Activated CD4-positive, alpha-beta T cell treated with anti-CD3 and anti-CD28 coated beads, Interleukin-2, amount 10 ng/mL, durations not matched to agents 7 days and 5 days (primary cell): Measurements from ENCODE around the gene HAP1. TPM values are rescaled to one million over a fixed set of nuclear protein-coding genes. Genes with fewer than 3 reads are reported as not detected.
"Not testable (repeated sequence)": the region's sequence is repeated elsewhere in the genome, so short reads cannot be mapped to it uniquely, and the experiment has no call there.

Experiments
- CTCF ChIA-PET: fragments of 350-600 bp; sonication (Branson Sonifier 250); formaldehyde crosslinking; loops from one replicate; lab custom pipeline; 2021; ENCODE audit warnings: antibody characterized with exemption; lab: Charles Lee
- POLR2A ChIA-PET: fragments of 350-600 bp; sonication (Branson Sonifier 250); formaldehyde crosslinking; loops from one replicate; lab custom pipeline; 2021; ENCODE audit warnings: antibody characterized with exemption; lab: Charles Lee
- DNase-seq: peaks from one replicate; pipeline ENCODE4 v3.0.0-alpha.2; 2020
- H3K27ac Mint-ChIP-seq: one replicate; pipeline ENCODE4 v1.8.0; 2021; ENCODE audit warnings: mild to moderate bottlenecking, moderate library complexity, mixed read lengths
- H3K27me3 Mint-ChIP-seq: one replicate; pipeline ENCODE4 v1.8.0; 2021; ENCODE audit warnings: mixed read lengths
- H3K36me3 Mint-ChIP-seq: one replicate; pipeline ENCODE4 v1.8.0; 2021; ENCODE audit warnings: low read depth, mixed read lengths
- H3K4me1 Mint-ChIP-seq: one replicate; pipeline ENCODE4 v1.8.0; 2021; ENCODE audit warnings: mixed read lengths
- H3K4me3 Mint-ChIP-seq: one replicate; pipeline ENCODE4 v1.8.0; 2021; ENCODE audit warnings: mild to moderate bottlenecking, moderate library complexity, mixed read lengths
- H3K9me3 Mint-ChIP-seq: one replicate; pipeline ENCODE4 v1.8.0; 2021; ENCODE audit warnings: mixed read lengths
- total RNA-seq, 2 experiments: library from RNA; stranded (reverse); gene quantifications; one replicate each; pipeline ENCODE4 v1.2.3, GENCODE V29; 2021

Gene HAP1
- total RNA-seq, 2 experiments from 2014 or later: 0.25 to 0.31 TPM

GRCh38 chr17:41711669-41712400, 22.6 kb downstream of the HAP1 start, which contains the start of gene GAST:
Gene GAST, plus strand, starts transcription at chr17:41712331. Its CDS starts 3,106 bp downstream, at chr17:41715437.
- CTCF ChIA-PET: interaction anchor here (1.0 kb wide), 1 partner anchor 22 kb away, joined by 5 read pairs; the partner anchor contains the start of gene HAP1
- POLR2A ChIA-PET: no interaction called here
- Mint-ChIP-seq H3K36me3 (no peaks in the 10 kb centered on the region), H3K9me3 (no peaks in the 10 kb centered on the region), H3K27ac (no peak within 1 kb of the TSS), H3K4me1 (peaks cover 5% of the 10 kb centered on the region), H3K4me3 (no peak within 1 kb of the TSS), H3K27me3 (peaks cover 11% of the 10 kb centered on the region)
- no peak for DNase-seq

DNA sequence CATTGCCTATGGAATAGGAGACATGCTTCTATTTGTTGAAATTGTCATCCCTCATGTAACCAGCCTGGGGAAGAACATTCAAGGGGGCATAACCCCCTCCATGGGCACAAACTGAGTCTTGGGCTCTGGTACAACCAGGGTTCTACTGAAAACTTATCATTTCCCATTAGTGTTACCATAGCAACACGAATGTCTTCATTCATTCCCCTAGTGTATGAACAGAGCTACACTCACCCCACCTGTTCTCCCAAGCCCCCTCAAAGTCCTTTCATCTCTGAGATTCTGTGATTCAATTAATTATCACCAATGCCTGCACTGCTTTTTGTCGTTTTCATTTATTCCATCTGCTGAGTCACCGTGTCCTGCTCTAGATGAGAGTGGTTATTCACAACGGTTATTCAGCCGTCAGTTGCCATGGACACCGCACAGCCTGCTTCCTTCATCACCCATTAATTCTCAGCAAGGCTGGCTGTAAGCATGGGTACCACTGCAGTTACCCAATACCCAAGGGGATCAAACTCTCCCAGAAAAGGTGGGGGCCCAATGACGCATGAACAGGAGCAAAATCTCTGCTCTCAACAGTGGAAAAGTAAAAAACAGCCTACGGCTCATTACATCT, 23.9 kb downstream of the HAP1 start:
- Mint-ChIP-seq H3K4me1 (peaks cover 4% of the 10 kb centered on the region), H3K36me3 (no peaks in the 10 kb centered on the region), H3K27ac (no peak overlapping the region), H3K4me3 (no peak overlapping the region), H3K9me3 (no peaks in the 10 kb centered on the region), H3K27me3 (peaks cover 11% of the 10 kb centered on the region)
- ChIA-PET POLR2A (no interaction called here), CTCF (interaction anchor here (0.7 to 3.1 kb wide), 3 partner anchors 14 to 121 kb away, joined by 3 to 9 read pairs (median 5); partner anchors contain the start of gene HAP1)
- no peak for DNase-seq

GRCh38 chr17:41707803-41708669, 26.4 kb downstream of the HAP1 start:
- POLR2A ChIA-PET: no interaction called here
- DNase-seq: no peak
- Mint-ChIP-seq H3K27ac (no peak overlapping the region), H3K9me3 (no peaks in the 10 kb centered on the region), H3K36me3 (no peaks in the 10 kb centered on the region), H3K4me3 (no peak overlapping the region), H3K27me3 (peaks cover 13% of the 10 kb centered on the region), H3K4me1 (peaks cover 4% of the 10 kb centered on the region)
- CTCF ChIA-PET: interaction anchor here (0.6 to 3.3 kb wide), 5 partner anchors 12 to 94 kb away, joined by 3 to 16 read pairs (median 8); partner anchors contain the start of gene EIF1

- Mint-ChIP-seq H3K4me1 (peaks cover 5% of the 10 kb centered on the region), H3K4me3 (no peak overlapping the region), H3K27me3 (peaks cover 6% of the 10 kb centered on the region), H3K36me3 (no peaks in the 10 kb centered on the region), H3K27ac (no peak overlapping the region), H3K9me3 (no peaks in the 10 kb centered on the region)
- POLR2A ChIA-PET: no interaction called here
- no peak for DNase-seq
- CTCF ChIA-PET: interaction anchor here (0.6 to 3.3 kb wide), 2 partner anchors 9 to 10 kb away, joined by 4 to 16 read pairs; no protein-coding TSS in a partner anchor
Observed at GRCh38 chr17:41705271-41705991, 29.0 kb downstream of the HAP1 start.

DNA sequence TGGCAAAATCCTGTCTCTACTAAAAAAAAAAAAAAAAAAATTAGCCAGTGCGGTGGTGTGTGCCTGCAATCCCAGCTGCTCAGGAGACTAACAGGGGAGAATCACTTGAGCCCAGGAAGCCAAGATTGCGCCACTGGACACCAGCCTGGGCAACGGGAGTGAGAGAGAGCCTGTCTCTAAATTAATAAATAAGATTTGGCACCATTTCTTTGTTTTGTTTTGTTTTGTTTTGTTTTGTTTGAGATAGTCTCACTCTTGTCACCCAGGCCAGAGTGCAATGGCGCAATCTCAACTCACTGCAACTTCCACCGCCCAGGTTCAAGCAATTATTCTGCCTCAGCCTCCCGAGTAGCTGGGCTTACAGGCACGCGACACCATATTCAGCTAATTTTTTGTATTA, 31.7 kb downstream of the HAP1 start:
- ChIA-PET POLR2A (interaction anchor here (1.0 kb wide), 1 partner anchor 12 kb away, joined by 3 read pairs; no protein-coding TSS in a partner anchor), CTCF (no interaction called here)
- H3K27ac Mint-ChIP-seq: no peak overlapping the region
- no peak overlapping the region for H3K4me3 Mint-ChIP-seq
- DNase-seq: no peak
- H3K27me3 Mint-ChIP-seq: peaks cover 1% of the 10 kb centered on the region
- no peaks in the 10 kb centered on the region for H3K36me3 Mint-ChIP-seq
- H3K9me3 Mint-ChIP-seq: no peaks in the 10 kb centered on the region
- H3K4me1 Mint-ChIP-seq: peaks cover 5% of the 10 kb centered on the region

GRCh38 chr17:41700843-41701242, 33.6 kb downstream of the HAP1 start:
- H3K36me3 Mint-ChIP-seq, DNase-seq, H3K4me3 Mint-ChIP-seq, CTCF ChIA-PET, H3K27ac Mint-ChIP-seq, H3K27me3 Mint-ChIP-seq, H3K9me3 Mint-ChIP-seq, POLR2A ChIA-PET: not testable (repeated sequence)
- peaks cover 15% of the 10 kb centered on the region for H3K4me1 Mint-ChIP-seq

- no peaks in the 10 kb centered on the region for H3K27me3 Mint-ChIP-seq
- no peak for DNase-seq
- peaks cover 23% of the 10 kb centered on the region for H3K36me3 Mint-ChIP-seq
- POLR2A ChIA-PET: no interaction called here
- no peak overlapping the region for H3K4me3 Mint-ChIP-seq
- H3K9me3 Mint-ChIP-seq: no peaks in the 10 kb centered on the region
- peaks cover 24% of the 10 kb centered on the region for H3K4me1 Mint-ChIP-seq
- CTCF ChIA-PET: no interaction called here
- H3K27ac Mint-ChIP-seq: no peak overlapping the region
Observed at GRCh38 chr17:41697122-41697962, 37.1 kb downstream of the HAP1 start.

DNA sequence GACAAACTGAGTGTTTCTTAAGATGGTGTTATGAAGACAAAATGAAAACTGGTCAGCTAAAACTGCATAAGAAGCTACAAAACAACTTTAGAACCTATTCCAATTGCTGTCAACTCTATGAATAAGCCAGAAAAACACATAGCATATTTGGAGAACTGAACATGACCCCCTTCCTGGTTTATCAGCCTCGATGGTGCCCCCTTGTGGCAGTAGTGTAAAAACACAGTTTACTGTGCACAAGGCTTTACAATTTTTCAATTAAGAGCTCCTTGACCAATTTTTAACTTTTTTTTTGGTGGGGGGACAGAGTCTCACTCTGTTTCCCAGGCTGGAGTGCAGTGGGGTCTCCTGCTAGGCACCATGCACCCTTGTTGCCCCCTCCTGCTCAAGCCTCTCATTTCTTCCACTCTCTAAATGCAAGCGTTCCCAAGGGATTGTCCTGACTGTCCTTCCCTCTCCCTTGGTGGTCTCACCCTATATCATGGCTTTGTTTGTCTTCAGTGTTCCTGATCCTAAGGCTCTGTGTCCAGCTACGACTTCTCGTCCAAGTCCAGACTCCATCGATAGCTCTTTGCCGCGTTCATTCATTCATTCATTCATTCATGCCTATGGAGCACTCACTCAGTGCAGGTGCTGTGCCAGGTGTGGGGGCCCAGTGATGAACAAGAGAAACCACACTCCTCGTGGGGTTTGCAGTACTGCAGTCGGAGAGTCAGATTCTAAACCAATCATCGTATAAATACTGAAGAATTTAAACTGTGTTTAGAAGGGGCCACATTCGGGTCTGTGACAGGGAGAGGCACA, 38.3 kb downstream of the HAP1 start:
- peak overlapping the region; percentile 1 for H3K27ac Mint-ChIP-seq
- H3K4me3 Mint-ChIP-seq: no peak overlapping the region

GRCh38 chr17:41695134-41695661, 39.2 kb downstream of the HAP1 start:
- ChIA-PET POLR2A (interaction anchor here (0.7 kb wide), 2 partner anchors 28 to 711 kb away, joined by 3 read pairs; no protein-coding TSS in a partner anchor), CTCF (interaction anchor here (0.8 to 1.7 kb wide), 6 partner anchors 12 to 33 kb away, joined by 3 to 16 read pairs (median 4); no protein-coding TSS in a partner anchor)
- no peak overlapping the region for H3K4me3 Mint-ChIP-seq
- peak overlapping the region; percentile 17 for H3K27ac Mint-ChIP-seq
- DNase-seq: no peak
- no peaks in the 10 kb centered on the region for H3K9me3 Mint-ChIP-seq
- H3K36me3 Mint-ChIP-seq: peaks cover 45% of the 10 kb centered on the region
- H3K27me3 Mint-ChIP-seq: no peaks in the 10 kb centered on the region
- H3K4me1 Mint-ChIP-seq: peaks cover 39% of the 10 kb centered on the region

More for the DNA sequence above, 38.3 kb downstream of the HAP1 start:
- POLR2A ChIA-PET: interaction anchor here (0.6 to 0.7 kb wide), 2 partner anchors 29 to 862 kb away, joined by 3 to 4 read pairs; no protein-coding TSS in a partner anchor
- H3K9me3 Mint-ChIP-seq: no peaks in the 10 kb centered on the region
- CTCF ChIA-PET: interaction anchor here (0.6 to 1.7 kb wide), 13 partner anchors 9 to 1583 kb away, joined by 3 to 16 read pairs (median 3); no protein-coding TSS in a partner anchor
- H3K4me1 Mint-ChIP-seq: peaks cover 34% of the 10 kb centered on the region
- no peaks in the 10 kb centered on the region for H3K27me3 Mint-ChIP-seq
- H3K36me3 Mint-ChIP-seq: peaks cover 35% of the 10 kb centered on the region
- DNase-seq: peak; percentile 91

- no peak for DNase-seq
Observed at GRCh38 chr17:41692722-41693521, 41.5 kb downstream of the HAP1 start.

More at GRCh38 chr17:41692722-41693521, 41.5 kb downstream of the HAP1 start:
- Mint-ChIP-seq H3K4me1 (peaks cover 45% of the 10 kb centered on the region), H3K27me3 (no peaks in the 10 kb centered on the region), H3K9me3 (no peaks in the 10 kb centered on the region), H3K36me3 (peaks cover 59% of the 10 kb centered on the region), H3K4me3 (no peak overlapping the region), H3K27ac (no peak overlapping the region)
- POLR2A ChIA-PET: interaction anchor here (4.7 kb wide), 1 partner anchor 14 kb away, joined by 86 read pairs; no protein-coding TSS in a partner anchor
- CTCF ChIA-PET: interaction anchor here (5.1 kb wide), 1 partner anchor 27 kb away, joined by 44 read pairs; no protein-coding TSS in a partner anchor
